GM19467 (cell line): Measurements from ENCODE around the gene CEACAM16.
"Not testable (repeated sequence)": the region's sequence is repeated elsewhere in the genome, so short reads cannot be mapped to it uniquely, and the experiment has no call there.

Source experiments
- ATAC-seq: cut with Tn5 transposase; IDR thresholded peaks from one replicate; pipeline ENCODE4 v1.9.1; 2021; ENCODE audit warnings: mild to moderate bottlenecking, moderate library complexity; ENCODE audit not compliant: unreplicated experiment

The CEACAM16 gene

DNA sequence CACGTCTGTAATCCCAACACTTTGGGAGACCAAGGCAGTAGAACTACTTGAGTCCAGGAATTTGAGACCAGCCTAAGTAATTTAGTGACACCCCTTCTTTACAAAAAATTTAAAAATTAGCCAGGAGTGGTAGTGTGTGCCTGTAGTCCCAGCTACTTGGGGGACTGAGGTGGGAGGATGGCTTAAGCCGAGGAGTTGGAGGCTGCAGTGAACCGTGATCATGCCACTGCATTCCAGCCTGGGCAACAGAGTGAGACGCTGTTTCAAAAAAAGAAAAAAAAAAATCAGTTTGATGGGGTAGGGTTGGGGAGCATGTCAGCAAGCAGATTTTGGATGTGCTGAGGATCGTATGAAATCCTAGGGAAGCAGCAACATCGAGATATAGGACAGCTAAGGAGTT lies 23.4 kb upstream of the CEACAM16 start:
- ATAC-seq = no peak

DNA sequence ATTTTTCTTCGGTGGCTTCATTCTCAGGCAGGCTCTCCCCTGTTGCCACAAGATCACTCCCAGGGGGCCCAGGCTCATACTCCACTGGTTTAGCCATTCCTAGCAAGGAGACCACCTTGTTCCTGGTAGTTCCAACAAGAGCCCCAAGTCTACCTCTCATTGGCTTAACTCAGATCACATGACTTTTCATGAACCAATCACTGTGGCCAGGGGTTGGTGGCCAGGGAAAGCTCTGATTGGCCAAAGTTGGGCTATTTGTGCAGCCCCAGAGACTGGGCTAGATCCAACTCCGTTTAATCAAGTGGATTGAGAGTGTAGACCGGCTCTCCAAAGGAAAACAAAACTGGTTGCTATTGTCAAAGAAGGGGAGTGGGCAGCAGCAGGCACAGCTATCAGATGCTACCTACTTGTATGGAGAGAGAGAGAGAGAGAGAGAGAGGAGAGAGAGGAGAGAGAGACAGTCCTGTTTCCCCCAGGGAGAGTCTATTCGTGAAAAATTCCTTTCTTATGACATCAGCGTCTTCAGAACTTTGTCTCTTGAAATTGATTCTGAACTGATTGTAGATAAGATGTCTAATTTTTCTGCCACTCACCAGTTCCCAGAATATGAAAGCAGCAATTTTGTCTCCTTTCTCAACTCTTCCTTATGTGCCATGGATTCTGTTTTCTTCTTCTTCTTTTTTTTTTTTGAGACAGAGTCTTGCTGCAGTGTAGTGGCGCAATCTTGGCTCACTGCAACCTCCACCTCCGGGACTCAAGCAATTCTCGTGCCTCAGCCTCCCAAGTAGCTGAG lies 21.7 kb upstream of the CEACAM16 start:
- no peak for ATAC-seq

DNA sequence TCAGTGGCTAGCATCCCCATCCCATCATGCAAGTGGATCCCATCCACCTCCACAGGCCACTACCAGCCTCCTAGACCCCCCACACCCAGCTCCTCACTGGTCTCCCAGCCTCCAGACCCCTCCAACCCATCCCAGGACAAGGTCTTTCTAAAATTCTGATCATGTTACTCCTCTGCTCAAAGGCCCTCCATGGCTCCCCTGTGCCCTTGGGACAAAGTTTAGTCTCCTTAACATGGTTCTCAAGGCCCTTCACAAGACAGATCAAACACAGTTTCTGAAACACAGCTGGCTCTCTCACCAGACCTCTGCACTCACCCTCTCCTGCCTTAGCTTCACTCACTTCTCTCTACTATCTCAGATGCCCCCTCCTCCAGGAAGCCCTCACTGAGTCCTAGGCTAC lies 18.4 kb upstream of the CEACAM16 start:
- no peak for ATAC-seq

DNA sequence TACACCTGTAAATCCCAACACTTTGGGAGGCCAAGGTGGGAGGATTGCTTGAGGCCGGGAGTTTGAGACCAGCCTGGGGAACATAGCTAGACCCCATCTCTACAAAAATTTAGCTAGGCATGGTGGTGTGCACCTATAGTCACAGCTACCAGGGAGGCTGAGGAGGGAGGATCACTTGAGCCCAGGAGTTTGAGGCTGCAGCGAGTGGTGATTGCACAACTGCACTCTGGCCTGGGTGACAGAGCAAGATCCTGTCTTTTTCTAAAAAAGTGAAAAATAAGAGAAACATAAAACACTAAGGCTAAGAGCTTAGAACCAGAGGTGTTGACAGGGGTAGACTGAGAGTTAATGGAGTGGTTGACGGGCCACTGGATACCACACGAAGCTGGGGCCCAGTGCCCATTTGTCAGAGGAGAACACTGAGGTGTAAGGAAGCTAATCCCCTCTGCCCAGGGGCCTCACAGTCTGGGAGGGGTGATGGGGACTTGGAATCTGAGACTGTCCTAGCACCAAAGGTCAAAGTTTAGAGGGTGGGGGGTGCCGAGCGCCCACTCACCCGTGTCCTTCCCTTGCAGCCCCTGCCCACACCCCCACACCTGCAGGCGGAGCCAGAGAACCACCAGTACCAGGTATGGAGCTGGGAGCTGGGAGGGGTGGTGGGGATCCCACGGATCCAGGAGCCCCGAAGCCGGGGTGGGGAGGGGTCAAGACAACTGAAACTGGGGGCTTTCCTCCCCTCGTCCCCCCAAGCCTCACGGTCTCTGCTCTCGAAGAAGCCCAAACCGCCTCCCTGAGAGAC lies 16.8 kb upstream of the CEACAM16 start:
- ATAC-seq = no peak

DNA sequence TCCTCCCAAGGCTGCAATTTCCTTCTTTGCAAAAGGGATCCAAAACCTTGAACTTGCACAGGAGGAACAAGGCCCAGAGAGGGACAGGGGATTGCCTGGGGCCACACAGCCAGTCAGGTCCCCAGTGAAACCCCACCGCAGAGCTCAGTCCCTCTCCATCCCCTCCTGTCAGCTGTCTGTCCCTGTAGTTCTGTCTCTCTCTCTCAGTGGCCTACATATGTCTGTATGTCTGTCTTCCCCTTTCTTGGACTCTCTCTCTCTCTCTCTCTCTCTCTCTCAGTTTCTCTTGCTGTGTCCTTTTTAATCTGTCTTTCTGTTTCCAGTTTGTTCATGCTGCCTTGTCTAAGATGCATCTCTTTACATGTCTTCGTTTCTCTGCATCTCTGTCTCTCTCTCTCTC lies 16.1 kb upstream of the CEACAM16 start:
- ATAC-seq = no peak

DNA sequence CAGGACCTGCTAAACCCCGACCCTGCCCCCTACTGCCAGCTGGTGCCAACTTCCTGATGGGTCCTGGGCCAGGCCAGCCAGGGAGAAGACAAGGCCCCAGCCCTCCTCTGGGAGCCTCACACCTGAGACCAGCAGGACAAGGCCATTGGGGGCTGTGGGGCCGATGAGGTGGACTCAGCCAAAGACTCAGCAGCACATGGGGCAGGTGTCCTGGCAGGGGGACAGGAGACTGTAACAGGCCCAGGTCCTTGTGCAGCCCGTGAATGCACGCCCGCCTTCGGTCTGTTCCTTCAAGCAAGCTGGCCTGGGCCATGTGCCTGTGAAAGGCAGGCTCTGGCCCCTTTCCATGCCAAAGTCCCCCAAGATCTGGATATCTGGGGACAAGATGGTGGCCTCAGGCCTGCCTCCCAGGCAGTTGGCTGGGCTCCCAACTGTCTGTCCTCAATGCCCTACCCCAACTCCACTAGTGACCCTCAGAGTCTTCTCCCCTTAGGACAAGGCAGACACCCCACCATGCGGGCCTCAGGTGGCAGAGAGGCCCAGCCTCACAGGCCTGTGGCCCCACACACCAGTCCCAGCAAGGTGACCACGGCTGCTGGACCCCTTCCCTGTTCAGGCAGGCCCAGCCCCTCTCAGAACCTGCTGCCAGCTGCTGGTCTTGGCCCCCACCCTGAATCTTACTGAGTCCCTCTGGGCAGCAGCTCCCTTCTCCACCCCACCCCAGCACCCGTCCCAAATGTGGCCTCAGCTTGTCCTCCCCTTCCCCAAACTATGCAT lies 15.3 kb upstream of the CEACAM16 start:
- ATAC-seq = no peak

DNA sequence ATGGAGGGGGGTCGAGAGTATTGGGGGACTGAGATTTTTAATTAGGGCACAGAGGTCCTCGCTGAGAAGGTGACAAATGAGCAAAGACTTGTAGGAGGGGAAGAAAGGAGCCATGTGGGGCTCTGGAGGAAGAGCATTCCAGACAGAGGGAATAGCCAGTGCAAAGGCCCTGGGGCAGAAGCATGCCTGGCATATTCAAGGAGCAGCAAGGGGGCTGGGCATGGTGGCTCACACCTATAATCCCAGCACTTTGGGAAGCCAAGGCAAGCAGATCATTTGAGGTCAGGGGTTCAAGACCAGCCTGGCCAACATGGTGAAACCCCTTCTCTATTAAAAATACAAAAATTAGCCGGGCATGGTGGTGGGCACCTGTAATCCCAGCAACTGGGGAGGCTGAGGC lies 14.6 kb upstream of the CEACAM16 start:
- not testable (repeated sequence) for ATAC-seq

DNA sequence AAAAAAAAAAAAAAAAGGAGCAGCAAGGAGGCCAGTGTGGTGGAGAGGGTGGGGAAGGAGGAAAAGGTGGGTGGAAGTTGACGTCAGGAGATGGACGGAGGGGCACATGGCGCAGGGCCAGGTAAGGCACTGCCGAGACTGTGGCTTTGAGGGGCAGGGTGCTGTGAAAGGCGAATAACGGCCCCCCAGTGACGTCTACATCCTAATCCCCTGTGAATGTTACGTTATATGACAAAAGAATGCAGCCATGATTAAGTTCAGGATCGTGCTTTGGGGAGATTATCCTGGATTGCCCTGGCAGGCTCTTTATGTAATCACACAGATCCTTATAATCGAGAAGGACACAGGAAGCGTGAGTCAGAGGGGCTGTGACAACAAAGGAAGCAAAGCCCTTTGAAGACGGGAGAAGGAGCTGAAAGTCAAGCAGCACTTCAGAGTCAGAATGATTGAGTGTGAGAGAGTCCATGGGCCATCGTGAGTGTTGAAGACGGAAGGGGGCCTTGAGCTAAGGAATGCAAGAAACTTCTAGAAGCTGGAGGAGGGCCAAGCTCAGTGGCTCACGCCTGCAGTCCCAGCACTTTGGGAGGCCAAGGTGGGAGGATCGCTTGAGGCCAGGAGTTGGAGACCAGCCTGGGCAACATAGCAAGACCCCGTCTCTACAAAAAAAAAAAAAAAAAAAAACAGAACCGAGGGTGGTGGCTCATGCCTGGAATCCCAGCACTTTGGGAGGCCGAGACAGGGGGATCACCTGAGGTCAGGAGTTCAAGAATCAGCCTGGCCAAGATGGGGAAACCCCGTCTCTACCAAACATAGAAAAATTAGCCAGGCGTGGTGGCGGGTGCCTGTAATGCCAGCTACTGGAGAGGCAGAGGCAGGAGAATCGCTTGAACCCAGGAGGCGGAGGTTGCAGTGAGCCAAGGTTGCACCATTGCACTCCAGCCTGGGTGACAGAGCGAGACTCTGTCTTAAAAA lies 13.8 kb upstream of the CEACAM16 start:
- ATAC-seq = no peak

DNA sequence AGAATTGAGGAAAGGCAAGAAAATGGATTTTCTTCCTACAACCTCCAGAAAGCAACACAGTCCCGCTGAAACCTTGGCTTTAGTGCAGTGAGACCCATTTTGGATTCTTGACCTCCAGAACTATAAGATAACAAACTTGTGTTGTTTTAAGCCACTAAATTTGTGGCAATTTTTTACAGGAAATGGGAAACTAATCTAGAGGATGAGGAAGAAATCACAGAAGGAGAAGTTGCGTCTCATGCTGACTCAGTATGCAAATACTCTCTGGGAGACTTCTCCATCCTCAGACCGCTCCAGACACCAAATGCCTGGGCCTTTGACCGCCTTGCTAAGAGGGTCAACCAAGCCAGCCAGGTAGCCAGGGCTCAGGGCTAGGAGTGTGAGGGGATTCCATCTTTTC lies 13.1 kb upstream of the CEACAM16 start:
- no peak for ATAC-seq

DNA sequence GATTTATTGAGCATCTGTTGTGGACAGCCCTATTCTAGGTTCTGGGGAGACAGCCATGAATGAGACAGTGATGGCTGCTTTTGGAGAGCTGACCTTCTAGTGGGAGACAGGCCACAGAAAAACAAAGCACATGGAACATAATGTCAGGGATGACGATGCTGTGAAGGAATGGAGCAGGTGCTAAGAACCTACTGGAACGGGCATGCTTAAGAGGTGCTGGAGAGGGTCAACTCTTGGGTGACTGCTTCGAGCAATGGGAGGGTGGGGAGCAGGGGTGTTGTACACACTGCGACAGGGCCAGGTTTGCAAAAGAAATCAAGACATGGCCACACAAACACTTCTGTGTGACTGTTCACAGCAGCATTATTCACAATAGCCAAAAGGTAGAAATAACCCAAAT lies 12.1 kb upstream of the CEACAM16 start:
- no peak for ATAC-seq

DNA sequence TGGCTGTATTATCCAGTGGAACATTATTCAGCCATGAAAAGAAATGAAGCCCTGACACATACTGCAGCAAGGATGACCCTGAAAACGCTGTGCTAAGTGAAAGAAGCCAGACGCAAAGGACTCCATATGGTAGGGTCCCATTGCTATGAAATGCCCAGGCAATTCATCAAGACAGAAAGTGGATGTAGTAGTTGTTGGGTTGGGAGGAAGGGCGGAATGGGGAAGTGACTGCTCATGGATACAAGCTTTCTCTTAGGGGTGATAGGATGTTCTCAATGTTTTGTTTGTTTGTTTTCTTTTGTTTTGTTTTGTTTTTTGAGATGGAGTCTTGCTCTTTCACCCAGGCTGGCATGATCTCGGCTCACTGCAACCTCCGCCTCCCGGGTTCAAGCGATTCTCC lies 11.1 kb upstream of the CEACAM16 start:
- ATAC-seq = no peak

DNA sequence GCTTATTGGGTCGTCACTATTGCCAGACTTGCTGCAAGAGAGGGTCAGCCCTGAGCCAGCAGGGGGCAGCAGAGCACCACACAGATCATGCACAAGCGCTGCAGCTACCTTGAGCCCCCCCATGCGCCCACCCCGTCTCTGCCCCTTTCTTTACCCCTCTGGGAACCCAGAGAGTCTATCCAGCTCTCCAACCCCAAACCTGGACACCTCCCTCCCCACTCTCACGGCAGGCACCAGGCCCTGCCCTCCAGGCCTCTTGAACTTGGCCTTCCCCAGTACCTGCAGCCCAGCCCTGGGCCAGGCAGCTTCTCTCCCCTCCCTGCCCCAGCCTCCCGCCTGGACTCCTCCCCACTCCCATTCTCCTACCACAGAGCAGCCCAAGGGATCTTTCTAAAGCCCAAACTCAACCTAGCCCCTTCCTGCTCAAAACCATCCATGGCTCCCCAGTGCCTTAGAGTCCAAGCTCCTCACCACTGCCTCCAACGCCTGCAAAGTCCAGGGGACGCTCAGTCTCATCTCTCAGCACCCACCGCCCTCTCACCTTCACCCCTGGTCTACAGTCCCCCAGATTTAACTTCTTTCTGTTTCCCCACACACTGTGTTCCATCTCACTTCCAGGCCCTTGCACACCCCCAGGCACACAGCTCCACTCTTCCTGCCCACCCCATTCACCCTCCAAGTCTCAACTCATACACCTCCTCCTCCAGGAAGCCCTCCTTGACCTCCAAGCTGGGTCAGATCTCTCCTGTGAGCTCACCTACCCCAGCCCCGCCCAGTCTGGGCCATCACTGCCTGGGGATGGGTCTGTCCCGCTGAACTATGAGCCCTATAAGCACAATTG lies 9.4 kb upstream of the CEACAM16 start:
- no peak for ATAC-seq

DNA sequence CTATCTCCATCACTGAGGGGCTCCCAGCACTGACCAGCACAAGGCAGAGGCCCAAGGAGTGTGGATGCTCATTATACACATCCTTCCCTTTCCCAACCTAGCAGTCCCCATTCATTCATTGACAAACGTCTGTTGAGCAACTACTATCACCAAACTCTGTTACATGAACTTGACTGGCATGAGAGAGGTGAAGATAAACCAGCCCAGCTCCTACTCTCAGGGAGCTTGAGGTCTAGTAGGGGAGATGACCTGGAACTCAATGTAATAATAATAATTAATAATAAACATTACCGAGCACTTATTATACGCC lies 8.9 kb upstream of the CEACAM16 start:
- ATAC-seq = no peak

DNA sequence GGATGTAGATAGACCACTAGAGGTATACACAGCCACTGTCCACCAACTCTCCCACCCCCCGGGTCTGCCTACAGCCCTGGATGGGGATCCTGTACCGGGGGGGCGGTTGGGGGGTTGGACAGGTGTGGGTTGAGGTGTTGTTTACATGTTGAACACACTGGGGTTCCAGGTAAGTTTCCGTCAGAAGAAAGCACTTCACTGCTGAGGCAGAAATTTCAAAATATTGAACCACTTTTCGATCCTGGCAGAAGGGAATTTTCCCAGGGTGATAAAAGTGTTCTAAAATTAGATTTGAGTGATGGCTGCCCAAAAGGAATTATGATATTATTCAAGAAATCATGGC lies 6.6 kb upstream of the CEACAM16 start:
- no peak for ATAC-seq

DNA sequence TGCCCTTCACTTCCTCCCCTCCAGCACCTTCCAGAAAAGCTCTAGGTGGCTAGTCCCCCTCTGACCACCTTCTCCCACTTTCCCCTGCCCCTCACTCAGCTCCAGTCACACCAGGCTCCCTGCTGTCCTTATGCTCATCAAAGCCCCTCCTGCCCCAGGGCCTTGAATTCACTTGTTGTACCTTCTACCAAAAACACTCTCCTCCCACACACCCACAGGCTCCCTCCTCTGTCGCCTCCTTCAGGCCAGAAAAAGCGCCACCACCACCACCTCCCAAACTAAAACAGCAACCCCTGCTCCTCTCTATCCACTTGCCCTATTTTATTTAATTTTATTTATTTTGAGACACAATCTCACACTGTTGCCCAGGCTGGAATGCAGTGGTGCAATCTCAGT lies 4.8 kb upstream of the CEACAM16 start:
- no peak for ATAC-seq

DNA sequence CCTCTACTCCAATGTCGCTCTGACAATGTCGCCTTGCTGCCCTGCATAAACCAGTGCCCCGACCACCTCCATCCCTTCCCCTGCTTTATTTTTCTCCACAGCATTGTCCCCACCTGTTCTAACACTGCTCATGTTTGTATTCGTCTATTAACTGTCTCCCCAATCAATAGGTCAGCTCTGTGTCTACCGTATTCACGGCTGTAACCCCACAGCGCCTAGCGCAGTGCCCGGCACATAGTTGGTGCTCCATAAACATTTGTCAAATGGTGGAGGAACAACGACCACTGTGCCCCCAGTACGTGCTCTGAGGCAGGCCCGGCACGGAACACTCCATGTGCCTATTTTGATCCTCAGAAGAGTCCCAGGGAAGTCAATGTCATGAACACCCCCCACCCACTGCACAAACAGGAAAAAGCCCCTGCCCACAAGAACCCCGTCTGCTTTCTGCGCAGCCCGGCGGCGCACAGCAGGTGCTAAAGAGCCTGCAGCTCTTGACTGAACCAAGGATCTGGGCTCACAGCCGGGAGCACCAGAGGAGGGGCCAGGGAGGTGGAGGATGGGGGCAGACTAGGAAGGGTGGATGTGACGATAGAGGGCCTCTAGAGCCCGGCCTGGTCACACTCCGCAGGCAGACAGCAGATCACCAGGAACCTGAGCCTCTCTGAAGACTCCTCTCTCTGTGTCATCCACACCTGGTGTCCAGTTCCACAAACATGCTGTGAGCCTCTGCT lies 1.8 kb upstream of the CEACAM16 start:
- ATAC-seq = no peak

DNA sequence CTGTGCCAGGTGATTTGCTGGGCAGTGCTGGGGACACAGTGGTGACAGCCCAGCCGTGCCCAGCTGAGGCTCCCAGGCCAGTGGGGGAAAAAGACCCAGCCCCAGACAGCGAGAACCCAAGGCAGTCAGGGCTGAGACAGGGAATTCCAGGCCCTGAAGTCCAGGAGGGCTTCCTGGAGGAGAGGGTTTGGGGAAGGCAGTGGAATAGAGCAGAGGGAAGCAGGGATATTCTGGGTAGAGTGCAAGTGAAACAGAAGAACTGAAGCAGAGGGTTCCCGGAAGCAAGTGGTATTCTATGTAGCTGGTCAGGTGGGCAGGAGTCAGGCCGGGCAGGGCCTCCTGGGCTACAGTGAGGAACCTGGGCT lies 1.3 kb upstream of the CEACAM16 start:
- no peak for ATAC-seq

DNA sequence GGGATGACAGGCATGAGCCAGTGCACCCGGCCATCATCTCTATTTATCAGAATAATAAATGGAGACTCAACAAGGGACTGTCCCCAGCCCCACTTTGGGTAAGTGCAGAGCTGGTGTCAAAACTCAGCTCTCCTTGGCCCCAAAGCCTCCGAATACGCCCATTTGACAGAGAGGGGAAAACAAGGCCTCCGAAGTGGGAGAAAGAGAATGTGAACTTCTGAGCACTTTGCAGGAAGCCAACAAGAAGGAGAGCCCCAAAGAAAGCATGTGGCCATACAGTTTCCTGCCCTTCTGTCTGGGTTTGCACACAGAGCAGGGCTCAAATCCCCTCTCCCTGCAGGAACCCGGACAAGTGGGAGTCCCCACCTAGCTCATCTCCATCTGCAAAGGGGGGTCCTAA lies 1.6 kb downstream of the CEACAM16 start:
- ATAC-seq = no peak

DNA sequence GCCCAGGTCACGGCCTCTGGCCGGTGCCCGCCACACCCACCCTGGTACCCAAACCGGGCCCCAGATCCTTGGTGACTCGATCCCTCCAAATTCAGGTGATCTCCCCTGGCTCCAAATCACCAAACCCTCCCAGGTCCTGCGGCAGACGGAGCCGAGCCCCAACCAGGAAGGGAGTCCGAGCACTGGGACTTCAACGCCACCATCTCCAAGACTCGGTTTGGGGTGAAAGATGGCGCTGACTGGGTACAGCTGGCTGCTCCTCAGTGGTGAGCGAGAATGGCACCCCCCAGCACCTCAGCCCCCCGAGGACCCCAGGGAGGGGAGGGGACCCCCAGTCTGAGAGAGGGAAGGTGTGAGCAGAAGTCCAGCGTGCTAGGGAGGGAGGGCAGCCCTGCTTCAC lies 2.3 kb downstream of the CEACAM16 start:
- ATAC-seq = no peak
